SHP77 (cell line): Measurements from ENCODE around the gene GCN1.
"Not testable (repeated sequence)": the region's sequence is repeated elsewhere in the genome, so short reads cannot be mapped to it uniquely, and the experiment has no call there.

ENCODE experiments used
- DNase-seq, 2 experiments: peaks; one replicate each; lab custom pipeline; 2025; lab: John Stamatoyannopoulos, UW

The GCN1 gene

DNA sequence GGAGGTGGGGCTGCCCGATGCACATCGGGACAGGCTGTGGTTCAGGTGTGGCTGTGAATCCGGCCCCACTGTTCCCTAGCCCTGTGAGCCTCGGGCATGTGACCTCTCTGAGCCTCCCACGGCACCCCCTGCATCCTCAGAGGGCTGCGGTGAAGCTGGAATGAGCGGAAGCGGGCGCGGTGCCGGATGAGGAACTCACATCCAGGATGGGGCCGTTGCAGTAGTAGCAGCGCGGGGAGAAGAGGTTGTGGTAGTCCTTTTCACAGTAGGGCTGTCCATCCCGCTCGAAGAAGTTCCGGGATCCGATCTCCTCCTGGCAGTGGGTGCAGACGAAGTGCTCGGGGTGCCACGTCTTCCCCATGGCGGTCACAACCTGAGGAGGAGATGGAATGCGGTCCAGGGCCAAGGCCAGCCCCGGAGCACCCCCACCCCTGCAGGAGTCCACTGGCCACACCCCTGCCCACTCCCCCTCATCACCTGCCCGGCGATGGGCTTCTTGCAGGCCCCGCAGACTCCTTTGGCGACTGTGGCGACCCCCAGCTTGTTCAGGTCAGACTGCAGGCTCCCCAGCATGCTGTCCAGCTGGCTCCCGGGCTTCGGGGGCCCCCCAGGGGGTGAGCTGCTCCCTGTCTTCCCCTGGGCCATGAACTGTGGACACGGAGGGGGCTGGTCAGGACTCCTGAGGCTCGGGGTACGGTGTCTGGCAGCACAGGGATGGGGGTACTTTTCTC lies 20.3 kb upstream of the GCN1 start:
- DNase-seq: no peak

DNA sequence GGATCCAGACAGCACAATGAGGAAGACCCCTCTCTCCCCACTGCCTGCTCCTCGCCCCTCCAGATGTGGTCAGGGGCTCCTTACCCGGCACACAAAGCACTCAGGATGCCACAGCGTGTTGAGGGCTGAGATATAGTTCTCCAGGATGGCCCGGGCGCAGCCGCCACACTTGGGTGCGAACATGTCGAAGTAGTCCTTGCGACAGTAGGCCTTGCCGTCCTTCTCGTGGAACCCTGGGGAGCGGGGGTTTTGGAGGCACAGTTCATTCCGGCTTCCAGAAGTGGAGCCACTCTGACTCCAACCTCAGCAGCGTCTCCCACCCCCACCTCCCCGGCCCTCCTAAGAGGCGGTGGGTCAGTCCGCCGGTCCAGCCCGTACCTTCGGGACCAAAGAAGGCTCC lies 19.2 kb upstream of the GCN1 start:
- no peak for DNase-seq

DNA sequence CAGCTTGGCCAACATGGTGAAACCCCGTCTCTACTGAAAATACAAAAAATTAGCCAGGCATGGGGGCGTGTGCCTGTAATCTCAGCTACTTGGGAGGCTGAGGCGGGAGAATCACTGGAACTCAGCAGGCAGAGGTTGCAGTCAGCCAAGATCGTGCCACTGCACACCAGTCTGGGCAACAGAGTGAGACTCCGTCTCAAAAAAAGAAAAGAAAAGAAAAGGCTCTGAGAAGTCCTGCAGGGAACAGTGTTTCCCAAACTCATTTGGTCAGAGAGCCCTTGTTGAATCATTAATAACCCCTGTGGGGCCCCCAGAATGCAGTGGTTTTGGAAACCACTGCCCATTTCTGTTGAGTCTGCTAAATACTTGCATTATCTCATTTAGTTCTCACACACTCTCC lies 18.7 kb upstream of the GCN1 start:
- not testable (repeated sequence) for DNase-seq

DNA sequence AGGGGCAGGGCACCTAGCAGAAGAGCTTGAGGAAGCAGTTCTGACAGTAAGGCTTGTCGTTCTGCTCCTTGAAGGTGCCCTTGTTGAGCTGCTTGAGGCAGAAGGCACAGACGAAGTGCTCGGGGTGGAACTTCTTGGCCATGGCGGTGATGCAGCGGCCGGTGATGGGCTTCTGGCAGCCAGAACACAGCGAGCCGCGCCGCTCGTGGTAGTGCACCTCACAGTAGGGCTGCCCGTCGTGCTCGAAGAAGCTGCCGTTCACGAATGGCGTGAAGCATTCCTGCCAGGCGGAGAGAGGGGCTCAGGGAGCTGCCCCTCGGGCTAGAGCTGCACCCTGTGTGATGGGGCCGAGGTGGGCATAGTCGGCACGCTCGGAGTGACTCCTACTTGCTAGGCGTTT lies 17.8 kb upstream of the GCN1 start:
- no peak for DNase-seq

DNA sequence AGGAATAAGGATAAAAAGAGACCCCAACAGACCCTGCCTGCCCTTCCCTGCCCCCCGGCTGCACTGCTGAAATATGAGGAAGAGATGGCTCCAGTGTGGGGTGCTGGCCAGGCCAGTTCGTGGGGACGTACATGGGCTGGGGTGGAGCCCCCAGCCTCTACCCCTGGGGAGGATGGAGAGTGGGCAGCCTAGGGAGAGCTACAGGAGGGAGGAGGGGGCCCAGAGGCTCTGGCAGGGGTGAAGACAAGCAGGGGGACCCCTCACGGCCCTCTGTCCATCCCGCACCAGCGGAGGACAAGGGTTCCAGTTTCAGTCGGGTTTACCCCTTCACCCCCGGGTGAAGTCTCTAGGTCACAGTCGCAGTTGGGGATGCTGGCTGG lies 17.4 kb upstream of the GCN1 start:
- no peak for DNase-seq

- no peak for DNase-seq
These were observed 16.9 kb upstream of the GCN1 start for GRCh38 chr12:120211243-120211903.

DNA sequence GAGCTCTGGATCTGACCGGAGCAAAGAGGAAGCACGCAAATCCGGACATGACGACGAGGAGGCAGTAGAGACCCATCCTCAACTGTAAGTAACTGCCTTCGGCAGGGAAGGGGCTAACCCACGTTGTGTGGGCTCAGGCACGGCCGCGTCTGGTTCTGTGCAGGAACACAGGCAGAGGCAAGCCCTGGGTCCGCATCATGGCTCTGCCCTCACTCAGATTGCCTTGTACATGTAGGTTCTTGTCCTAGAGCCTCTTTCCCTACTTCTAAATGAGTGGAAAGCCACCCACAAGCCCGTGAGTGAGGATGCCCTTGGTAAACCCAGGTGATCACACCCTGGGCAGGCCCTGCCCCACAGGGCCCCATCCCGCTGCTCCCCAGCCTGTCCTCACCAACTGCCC lies 15.3 kb upstream of the GCN1 start:
- no peak for DNase-seq

- no peak for DNase-seq
These were observed 12.7 kb upstream of the GCN1 start for GRCh38 chr12:120207227-120207626.

- not testable (repeated sequence) for DNase-seq
These were observed 12.3 kb upstream of the GCN1 start for GRCh38 chr12:120206781-120207180.

- no peak for DNase-seq
These were observed 11.7 kb upstream of the GCN1 start for GRCh38 chr12:120206228-120206627.

- no peak for DNase-seq
These were observed 9.7 kb upstream of the GCN1 start for GRCh38 chr12:120204171-120204570.

DNA sequence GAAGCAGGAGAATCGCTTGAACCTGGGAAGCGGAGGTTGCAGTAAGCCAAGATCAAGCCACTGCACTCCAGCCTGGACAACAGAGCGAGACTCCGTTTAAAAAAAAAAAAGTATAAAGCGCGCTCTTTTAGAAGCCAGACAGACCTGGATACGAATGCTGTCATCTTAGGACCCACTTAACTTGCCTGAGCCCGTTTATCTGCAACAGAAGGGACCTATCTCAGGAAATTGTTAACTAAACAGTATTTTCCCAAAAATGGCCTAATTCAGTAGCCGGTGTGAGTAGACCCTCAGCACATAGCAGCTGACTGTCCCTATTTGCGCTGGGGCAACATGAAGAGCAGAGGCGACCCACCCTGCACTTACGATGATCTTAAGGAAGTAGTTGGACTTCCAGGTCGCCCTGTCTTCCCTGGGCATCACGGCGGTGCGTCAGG lies 5.9 kb upstream of the GCN1 start:
- DNase-seq: no peak

- no peak for DNase-seq
These were observed 5.2 kb upstream of the GCN1 start for GRCh38 chr12:120199595-120200306.

DNA sequence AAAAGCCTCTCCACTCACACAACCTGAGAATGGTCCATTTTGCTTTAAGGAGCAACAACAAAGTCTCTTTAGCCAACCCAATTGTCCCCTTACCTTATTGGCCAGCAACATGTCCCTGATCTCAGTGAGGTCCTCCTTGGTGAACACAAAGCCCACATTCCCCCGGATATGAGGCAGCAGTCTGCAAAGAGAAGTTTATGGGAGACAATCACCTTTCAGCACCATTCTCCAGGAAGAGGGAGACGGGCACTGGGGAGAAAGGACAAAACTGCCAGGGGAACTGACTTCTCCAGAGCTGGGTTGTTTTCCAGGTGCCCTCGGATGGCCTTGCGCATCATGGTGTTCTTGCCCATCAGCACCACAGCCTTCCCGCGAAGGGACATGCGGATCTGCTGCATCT lies 4.5 kb upstream of the GCN1 start:
- no peak for DNase-seq

GRCh38 chr12:120197542-120197887 lies 3.0 kb upstream of the GCN1 start:
- DNase-seq: no peak

- DNase-seq: not testable (repeated sequence)
These were observed 2.5 kb upstream of the GCN1 start for GRCh38 chr12:120196817-120197541.

DNA sequence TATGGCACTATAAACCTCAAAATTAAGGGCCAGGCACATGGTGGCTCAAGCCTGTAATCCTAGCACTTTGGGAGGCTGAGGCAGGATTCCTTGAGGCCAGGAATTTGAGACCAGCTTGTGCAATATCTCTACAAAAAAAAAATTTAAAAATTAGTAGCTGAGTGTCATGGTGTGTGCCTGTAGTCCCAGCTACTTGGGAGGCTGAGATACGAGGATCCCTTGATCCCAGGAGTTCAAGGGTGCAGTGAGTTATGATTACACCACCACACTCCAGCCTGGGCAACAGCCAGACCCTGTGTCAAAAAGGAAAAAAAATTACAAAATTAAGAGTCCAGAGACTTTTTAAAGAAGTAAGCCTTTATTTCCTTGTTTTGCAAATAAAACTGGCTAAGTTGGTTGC lies 1.8 kb upstream of the GCN1 start:
- no peak for DNase-seq

DNA sequence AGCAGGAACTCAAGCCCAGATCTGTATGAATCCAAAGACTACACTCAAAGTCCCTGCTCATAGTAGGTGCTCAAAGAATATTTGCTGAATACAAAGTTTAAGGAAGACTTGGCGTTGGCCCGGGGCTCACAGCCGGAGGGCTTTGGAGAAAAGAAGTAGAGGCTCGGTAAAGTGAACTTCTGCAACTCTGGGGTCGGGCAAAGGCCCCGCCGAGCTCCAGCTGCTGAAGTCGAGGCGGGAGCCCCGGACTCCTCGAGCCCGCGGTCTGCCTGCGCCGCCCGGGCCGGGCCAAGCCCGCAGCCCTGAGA lies 335 bp downstream of the GCN1 start:
- DNase-seq: no peak

- not testable (repeated sequence) for DNase-seq
These were observed 1.2 kb downstream of the GCN1 start for GRCh38 chr12:120193286-120193685.

GRCh38 chr12:120190985-120191480 lies 3.5 kb downstream of the GCN1 start:
- DNase-seq: no peak

- no peak for DNase-seq
These were observed 4.1 kb downstream of the GCN1 start for GRCh38 chr12:120190386-120190785.

DNA sequence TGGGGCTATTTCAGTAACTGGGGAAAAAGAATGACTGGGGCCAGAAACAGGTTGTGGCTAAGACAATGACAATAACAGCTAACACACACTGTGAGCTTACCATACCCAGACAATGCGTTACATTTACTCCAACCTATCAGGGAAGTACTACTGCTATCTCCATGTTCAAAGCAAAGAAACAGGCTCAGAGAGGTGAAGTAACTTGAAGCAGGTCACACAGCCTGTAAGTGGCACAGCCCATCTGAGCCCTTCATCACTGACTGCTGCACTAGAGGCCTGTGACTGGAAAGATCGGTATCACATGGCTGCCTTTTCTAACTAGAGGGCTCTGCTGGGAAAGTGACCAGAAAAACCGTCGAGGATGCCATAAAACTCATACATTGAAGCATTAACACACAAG lies 7.9 kb downstream of the GCN1 start:
- DNase-seq: no peak

DNA sequence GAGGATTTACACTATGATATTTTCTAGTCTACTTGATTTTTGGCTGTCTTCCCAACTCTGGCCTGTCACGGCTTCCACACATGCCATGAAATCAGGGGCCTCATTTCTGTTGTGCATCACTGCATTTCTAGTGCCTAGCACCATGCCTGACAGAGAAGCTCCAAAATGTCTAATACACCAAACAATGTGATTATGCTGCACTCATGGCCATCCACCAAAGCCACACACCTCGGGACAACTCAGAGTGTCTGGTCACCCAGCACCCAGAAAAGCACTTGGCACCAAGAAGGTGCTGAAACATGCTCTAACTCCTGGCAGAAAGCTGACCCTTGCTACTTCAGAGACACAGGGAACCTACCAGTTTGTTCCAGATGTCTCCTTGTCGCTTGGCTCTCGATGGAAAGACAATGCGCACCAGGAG lies 11.3 kb downstream of the GCN1 start:
- no peak for DNase-seq
